ENCODE results near the gene FHOD3. TPM values are rescaled to one million over a fixed set of nuclear protein-coding genes. Genes with fewer than 3 reads are reported as not detected.

The FHOD3 gene
- total RNA-seq, 1 donor, result 3.0 TPM

DNA sequence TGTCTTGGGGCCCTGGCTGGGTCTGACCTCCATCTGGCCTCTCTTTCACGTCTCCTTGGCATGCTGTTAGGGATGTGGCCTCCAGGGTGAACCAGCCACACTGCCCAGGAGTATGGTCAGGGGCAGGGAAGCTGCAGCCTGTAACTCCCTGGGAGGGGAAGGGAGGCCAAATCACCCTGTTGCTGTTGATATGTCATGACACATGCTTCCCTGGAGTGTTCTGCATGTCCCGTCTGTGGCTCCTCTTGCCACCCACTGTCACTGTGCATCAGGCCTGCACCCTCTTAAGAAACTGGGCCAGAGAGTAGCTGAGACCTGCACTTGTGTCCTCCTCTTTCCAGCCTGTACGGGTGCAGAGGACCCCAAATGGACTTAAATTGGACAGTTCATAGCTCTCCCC is 221.3 kb downstream of the FHOD3 start:
- TF ChIP-seq, protein P1, sequence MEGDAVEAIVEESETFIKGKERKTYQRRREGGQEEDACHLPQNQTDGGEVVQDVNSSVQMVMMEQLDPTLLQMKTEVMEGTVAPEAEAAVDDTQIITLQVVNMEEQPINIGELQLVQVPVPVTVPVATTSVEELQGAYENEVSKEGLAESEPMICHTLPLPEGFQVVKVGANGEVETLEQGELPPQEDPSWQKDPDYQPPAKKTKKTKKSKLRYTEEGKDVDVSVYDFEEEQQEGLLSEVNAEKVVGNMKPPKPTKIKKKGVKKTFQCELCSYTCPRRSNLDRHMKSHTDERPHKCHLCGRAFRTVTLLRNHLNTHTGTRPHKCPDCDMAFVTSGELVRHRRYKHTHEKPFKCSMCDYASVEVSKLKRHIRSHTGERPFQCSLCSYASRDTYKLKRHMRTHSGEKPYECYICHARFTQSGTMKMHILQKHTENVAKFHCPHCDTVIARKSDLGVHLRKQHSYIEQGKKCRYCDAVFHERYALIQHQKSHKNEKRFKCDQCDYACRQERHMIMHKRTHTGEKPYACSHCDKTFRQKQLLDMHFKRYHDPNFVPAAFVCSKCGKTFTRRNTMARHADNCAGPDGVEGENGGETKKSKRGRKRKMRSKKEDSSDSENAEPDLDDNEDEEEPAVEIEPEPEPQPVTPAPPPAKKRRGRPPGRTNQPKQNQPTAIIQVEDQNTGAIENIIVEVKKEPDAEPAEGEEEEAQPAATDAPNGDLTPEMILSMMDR (IDR thresholded peaks at IDR 0.05; ENCODE audit: insufficient read depth, low read length), result no peak
- DNase-seq (ENCODE audit: low read depth), result no peak
- no peak overlapping the region for H3K4me3 ChIP-seq (ENCODE audit: low read depth, low read length)

DNA sequence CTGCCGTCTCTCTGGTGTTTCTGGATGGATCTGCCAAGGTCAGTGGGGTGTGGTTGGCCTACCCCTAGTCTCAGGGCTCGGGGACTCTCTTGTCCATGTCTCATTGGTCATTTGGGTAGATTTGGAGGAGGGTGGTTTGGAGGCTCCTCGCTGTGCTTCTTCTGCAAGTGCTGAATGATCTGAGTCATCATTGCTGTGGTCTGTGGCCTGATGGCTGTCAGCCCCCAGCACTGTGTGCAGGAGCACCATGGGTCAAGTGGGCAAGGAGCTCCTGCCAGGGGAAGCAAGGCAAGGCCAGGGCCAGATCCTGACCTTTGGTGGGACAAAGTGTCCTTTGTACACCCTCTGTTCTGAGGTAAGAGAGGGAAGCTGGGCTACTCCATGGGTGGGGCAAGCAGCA is 221.8 kb downstream of the FHOD3 start:
- TF ChIP-seq, protein P1 (IDR thresholded peaks at IDR 0.05; ENCODE audit: insufficient read depth, low read length), result no peak
- no peak for DNase-seq (ENCODE audit: low read depth)
- H3K4me3 ChIP-seq (ENCODE audit: low read depth, low read length), result no peak overlapping the region

DNA sequence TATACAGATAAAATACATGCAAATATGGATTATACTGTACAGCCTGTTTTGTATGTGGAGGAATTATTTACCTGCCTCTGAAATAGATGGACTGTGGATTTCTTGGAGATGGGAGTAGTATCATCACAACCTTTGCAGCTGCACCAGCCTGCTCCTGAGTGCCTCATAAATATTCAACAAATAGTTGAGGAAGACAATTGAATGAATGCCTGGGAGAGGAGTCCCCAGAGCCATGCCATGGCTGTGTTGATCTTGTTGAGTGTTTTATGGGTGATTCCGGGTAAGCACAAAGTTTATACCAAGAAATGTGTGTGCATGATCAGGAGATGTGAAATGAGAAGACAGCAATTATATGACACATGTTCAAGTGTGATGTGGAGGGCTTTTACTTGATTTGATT is 225.0 kb downstream of the FHOD3 start:
- no peak for DNase-seq (ENCODE audit: low read depth)
- H3K4me3 ChIP-seq (ENCODE audit: low read depth, low read length), result no peak overlapping the region
- TF ChIP-seq, protein P1 (IDR thresholded peaks at IDR 0.05; ENCODE audit: insufficient read depth, low read length), result no peak

DNA sequence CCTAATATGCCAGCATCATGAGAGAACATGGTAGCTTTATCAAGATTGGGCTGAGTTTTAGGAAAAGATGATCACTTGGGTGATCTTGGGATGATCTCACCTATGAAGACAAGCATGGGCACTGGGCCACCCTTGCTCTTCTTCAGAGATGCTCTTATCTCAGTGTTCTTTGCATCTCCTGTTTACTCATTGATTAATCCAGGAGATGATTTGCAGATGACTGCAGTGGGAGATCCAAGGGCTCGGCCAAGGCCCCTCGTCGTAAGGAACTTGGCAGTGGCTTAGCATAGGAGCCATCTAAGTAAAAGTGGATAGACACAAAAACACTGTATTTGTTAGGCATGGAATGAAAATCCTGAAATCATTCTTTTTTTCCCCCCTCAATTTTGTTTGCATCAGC is 228.4 kb downstream of the FHOD3 start:
- DNase-seq (ENCODE audit: low read depth), result no peak
- H3K4me3 ChIP-seq (ENCODE audit: low read depth, low read length), result no peak overlapping the region
- TF ChIP-seq, protein P1 (IDR thresholded peaks at IDR 0.05; ENCODE audit: insufficient read depth, low read length), result no peak

DNA sequence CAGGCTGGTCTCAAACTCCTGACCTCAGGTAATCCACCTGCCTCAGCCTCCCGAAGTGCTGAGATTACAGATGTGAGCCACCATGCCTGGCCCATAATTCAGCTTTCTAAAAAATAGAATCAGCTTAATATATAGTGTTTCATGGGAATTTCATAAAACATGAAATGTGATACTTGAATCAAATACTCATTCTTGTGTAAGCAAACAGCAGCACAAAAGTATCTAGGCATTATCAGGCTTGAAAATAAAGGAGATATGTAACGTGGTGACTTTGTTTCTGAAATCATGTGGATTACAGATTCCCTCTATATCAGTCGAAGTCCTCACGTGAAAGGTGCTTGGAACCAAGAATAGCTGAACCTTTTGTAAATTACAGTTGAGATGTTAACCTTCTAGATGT is 229.1 kb downstream of the FHOD3 start:
- TF ChIP-seq, protein P1 (IDR thresholded peaks at IDR 0.05; ENCODE audit: insufficient read depth, low read length), result no peak

DNA sequence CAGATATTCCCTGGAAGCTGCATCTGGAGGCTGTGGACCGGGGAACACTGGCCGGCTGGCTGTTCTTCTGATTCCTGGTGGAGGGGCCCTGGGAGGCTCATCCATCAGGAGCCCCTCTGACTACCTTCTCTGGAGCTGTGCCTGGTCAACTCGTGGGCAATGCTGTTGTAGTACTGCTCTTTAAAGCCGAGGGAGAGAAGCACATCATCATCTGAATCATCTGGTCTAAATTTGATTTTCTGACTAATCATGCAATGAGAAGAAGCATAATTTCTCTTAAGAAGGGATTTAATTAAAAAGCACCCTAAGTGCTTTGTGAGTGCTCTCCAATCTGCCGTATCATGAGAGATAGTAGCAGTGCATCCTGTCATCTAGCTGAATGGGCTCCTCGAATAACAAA is 229.5 kb downstream of the FHOD3 start:
- no peak for DNase-seq (ENCODE audit: low read depth)
- TF ChIP-seq, protein P1 (IDR thresholded peaks at IDR 0.05; ENCODE audit: insufficient read depth, low read length), result no peak
- no peak overlapping the region for H3K4me3 ChIP-seq (ENCODE audit: low read depth, low read length)

More for the DNA sequence above, 229.1 kb downstream of the FHOD3 start:
- H3K4me3 ChIP-seq (ENCODE audit: low read depth, low read length), result no peak overlapping the region
- DNase-seq (ENCODE audit: low read depth), result no peak

DNA sequence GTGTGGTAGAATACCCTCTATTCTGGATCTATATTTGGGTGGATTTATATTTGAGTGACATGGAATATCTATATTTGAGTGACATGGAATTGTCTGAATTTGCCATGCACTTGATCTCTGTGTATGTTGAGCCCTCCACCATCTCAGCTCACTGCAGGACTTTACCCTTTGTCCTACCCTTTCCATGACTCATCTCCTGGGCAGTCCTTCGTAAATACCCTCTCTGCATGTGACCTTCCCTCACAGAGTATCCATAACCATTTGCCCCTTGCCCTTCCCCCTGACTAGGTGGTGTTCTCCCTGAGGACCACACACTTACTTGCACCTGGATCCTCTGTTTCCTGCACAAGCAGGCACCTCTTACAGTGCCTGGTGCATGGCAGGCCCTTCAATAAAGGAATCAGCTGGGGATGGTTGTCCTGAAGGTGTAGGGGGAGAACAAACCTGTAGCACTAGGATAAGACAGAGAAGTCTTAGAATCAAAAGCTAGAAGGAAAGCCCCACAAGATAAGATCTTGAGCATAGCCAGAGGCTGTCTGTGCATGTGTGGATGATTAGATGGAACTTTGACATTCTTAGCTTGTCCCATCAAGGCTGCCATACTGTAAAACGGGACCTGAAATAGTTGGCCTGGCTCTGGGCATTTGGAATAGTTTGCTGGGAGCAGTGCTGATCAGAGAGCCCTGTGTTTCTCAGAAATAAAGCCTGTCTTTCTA is 230.4 kb downstream of the FHOD3 start:
- no peak for DNase-seq (ENCODE audit: low read depth)
- TF ChIP-seq, protein P1 (IDR thresholded peaks at IDR 0.05; ENCODE audit: insufficient read depth, low read length), result no peak
- no peak overlapping the region for H3K4me3 ChIP-seq (ENCODE audit: low read depth, low read length)
